ENCODE results near the gene LAMB4. TPM values are rescaled to one million over a fixed set of nuclear protein-coding genes. Genes with fewer than 3 reads are reported as not detected.

The LAMB4 gene
- total RNA-seq, 4 donors from 2014 or later: 0.75 to 2.6 (median 1.7) TPM; not detected in 1

DNA sequence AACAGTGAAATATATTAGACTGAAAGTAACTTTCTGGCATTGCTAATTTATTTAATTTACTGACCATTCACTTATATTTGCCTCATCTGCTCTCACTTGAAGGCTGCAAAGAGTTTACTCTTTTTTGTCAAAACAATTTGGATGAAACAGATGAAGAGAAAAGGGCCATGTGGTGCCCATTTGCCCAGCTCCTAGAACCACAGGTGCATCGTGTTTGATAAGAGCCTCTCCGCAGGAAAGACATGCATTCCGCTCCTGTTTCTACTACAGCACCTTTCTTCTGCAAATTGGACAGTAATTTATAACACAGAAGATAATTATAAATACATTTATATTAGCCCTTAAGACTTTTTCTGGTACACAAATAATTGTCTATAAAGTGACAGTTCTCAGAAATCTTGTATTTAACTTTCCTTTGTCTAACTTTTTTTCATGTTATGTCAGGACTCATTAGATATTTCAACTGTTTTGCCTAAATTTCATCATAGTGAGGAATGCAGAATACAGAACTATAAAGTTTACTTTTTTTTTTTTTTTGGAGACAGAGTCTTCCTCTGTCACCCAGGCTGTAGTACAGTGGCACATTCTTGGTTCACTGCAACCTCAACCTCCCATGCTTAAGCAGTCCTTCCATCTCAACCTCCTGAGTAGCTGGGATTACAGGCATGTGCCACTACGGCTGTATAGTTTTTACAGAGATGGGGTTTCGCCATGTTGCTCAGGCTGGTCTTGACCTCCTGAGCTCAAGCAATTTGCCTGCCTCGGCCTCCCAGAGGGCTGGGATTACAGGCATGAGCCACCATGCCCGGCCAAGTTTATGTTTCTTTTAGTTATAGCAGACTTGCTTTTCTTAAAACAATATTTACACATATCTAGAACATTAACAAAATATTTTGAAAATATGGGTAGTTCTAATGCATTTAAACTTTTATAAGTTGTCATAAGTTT lies 869 bp downstream of the LAMB4 start:
- H3K27me3 ChIP-seq: no peaks in the 10 kb centered on the region
- 73% methylated on average over 7 of the region's 7 CpGs for WGBS
- intact Hi-C loops (cut with DNase I): no loop called here
- H3K27ac ChIP-seq (replicated peaks in 1 of 4): no peak overlapping the region
- TF ChIP-seq EP300 (IDR thresholded peaks at IDR 0.05) (no peak), CTCF (IDR thresholded peaks at IDR 0.05) (no peak), POLR2A (IDR thresholded peaks at IDR 0.05; ENCODE audit: low read depth) (no peak), POLR2AphosphoS5 (IDR thresholded peaks at IDR 0.05) (no peak)
- H3K36me3 ChIP-seq: no peaks in the 10 kb centered on the region
- H3K4me1 ChIP-seq: peaks cover 0 to 14% (median 9%) of the 10 kb centered on the region in 4 donors
- peak; percentile 75 for DNase-seq (ENCODE audit: extremely low spot score)
- H3K4me3 ChIP-seq: no peak overlapping the region
- no peaks in the 10 kb centered on the region for H3K9me3 ChIP-seq

- Histone ChIP-seq H3K4me1 (peaks cover 0 to 14% (median 9%) of the 10 kb centered on the region in 4 donors), H3K4me3 (no peak overlapping the region), H3K36me3 (no peaks in the 10 kb centered on the region), H3K27ac (replicated peaks in 1 of 4) (no peak overlapping the region), H3K27me3 (no peaks in the 10 kb centered on the region), H3K9me3 (no peaks in the 10 kb centered on the region)
- WGBS: 93% methylated on average over 3 of the region's 3 CpGs
- no peak for TF ChIP-seq EP300 (IDR thresholded peaks at IDR 0.05)
- TF ChIP-seq POLR2AphosphoS5 (IDR thresholded peaks at IDR 0.05): no peak
- no peak for TF ChIP-seq POLR2A (IDR thresholded peaks at IDR 0.05; ENCODE audit: low read depth)
- no peak for TF ChIP-seq CTCF (IDR thresholded peaks at IDR 0.05)
- intact Hi-C loops (cut with DNase I): no loop called here
- peak; percentile 47 for DNase-seq (ENCODE audit: extremely low spot score)
Observed at GRCh38 chr7:108128514-108128913, 1.6 kb downstream of the LAMB4 start.

GRCh38 chr7:108127461-108127860 lies 2.7 kb downstream of the LAMB4 start:
- Histone ChIP-seq H3K36me3 (no peaks in the 10 kb centered on the region), H3K27me3 (no peaks in the 10 kb centered on the region), H3K4me3 (no peak overlapping the region), H3K9me3 (no peaks in the 10 kb centered on the region), H3K4me1 (peaks cover 0 to 19% (median 9%) of the 10 kb centered on the region in 4 donors), H3K27ac (replicated peaks in 1 of 4) (no peak overlapping the region)
- DNase-seq (ENCODE audit: extremely low spot score): peak; percentile 12
- 86% methylated on average over 5 of the region's 5 CpGs for WGBS
- intact Hi-C loops (cut with DNase I): no loop called here
- TF ChIP-seq POLR2AphosphoS5 (IDR thresholded peaks at IDR 0.05): no peak
- no peak for TF ChIP-seq EP300 (IDR thresholded peaks at IDR 0.05)
- TF ChIP-seq CTCF (IDR thresholded peaks at IDR 0.05): no peak
- TF ChIP-seq POLR2A (IDR thresholded peaks at IDR 0.05; ENCODE audit: low read depth): no peak

DNA sequence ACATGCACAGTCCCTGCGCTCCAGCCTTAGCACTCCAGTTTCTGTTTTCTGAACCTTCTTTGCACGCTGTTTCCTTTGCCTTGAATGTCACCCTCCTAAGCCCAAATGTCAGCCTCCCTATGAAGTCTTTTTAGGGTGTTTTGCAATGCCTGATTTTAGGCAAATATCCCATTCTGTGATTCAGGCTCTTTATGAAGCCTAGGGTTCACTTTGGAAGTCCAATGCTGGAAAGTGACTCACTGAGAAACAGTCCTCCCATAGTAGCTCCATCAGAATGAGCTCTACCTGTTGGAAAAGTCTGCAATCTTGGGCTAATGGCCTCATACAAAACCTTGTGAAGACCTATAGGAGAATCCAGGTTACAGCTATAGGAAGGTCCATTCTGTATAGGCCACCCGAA lies 5.3 kb downstream of the LAMB4 start:
- Histone ChIP-seq H3K9me3 (no peaks in the 10 kb centered on the region), H3K4me1 (peaks cover 0 to 24% (median 9%) of the 10 kb centered on the region in 4 donors), H3K27ac (replicated peaks in 1 of 4) (no peak overlapping the region), H3K36me3 (no peaks in the 10 kb centered on the region), H3K27me3 (no peaks in the 10 kb centered on the region), H3K4me3 (no peak overlapping the region)
- intact Hi-C loops (cut with DNase I): loop anchor here (1.0 kb wide), 1 partner anchor 8 kb away; no protein-coding TSS in a partner anchor
- TF ChIP-seq CTCF (IDR thresholded peaks at IDR 0.05) (no peak), EP300 (IDR thresholded peaks at IDR 0.05) (no peak), POLR2AphosphoS5 (IDR thresholded peaks at IDR 0.05) (no peak), POLR2A (IDR thresholded peaks at IDR 0.05; ENCODE audit: low read depth) (no peak)
- peak; percentile 88 for DNase-seq (ENCODE audit: extremely low spot score)
- WGBS: 87% methylated on average over 3 of the region's 3 CpGs

Data from esophagus muscularis mucosa (tissue), 4 donors.